Measurements from ENCODE around the gene PDK2.

DNA sequence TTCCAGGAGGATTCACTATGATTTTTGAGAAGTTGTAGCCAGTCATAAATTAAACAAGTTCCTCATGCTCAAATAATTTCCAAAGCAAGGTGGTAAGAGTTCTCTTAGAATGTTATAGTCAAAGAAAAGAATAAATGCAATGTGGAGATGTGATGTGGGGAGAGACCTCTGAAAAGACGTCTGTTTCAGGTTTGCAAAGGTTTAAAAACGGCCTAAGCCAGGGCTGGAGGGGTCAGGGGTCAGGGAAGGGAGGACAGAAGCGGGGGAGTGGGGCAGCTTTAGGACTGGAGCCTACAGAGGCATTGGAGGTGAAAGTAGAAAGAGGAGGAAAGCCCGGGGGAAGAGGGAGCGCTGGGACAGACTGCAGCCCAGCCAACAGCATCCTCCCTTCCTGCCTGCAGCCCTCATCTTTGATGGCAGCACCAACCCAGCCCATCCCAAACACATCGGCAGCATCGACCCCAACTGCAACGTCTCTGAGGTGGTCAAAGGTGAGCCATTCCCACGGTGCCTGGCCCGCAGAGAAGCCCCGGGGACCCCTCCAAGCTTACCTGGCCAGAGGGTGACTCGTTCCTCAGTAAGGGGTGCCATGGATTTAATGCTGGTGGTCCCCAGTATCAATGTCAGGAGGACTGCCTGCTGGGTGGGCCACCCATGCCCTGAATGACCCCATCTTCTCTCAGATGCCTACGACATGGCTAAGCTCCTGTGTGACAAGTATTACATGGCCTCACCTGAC is 11.4 kb downstream of the PDK2 start:
- TF ChIP-seq ARNTL (CRISPR knock-in tag; IDR thresholded peaks at IDR 0.05; ENCODE audit: borderline replicate concordance, low read depth) (no peak), RARB (CRISPR knock-in tag; IDR thresholded peaks at IDR 0.05) (no peak), CSDC2 (CRISPR knock-in tag; IDR thresholded peaks at IDR 0.05) (no peak), ZFP30 (CRISPR knock-in tag; IDR thresholded peaks at IDR 0.05) (no peak), ZFP3 (CRISPR knock-in tag; IDR thresholded peaks at IDR 0.05) (no peak)
- TF ChIP-seq, protein P1, sequence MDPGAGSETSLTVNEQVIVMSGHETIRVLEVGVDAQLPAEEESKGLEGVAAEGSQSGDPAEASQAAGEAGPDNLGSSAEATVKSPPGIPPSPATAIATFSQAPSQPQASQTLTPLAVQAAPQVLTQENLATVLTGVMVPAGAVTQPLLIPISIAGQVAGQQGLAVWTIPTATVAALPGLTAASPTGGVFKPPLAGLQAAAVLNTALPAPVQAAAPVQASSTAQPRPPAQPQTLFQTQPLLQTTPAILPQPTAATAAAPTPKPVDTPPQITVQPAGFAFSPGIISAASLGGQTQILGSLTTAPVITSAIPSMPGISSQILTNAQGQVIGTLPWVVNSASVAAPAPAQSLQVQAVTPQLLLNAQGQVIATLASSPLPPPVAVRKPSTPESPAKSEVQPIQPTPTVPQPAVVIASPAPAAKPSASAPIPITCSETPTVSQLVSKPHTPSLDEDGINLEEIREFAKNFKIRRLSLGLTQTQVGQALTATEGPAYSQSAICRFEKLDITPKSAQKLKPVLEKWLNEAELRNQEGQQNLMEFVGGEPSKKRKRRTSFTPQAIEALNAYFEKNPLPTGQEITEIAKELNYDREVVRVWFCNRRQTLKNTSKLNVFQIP (CRISPR knock-in tag; IDR thresholded peaks at IDR 0.05; ENCODE audit: borderline replicate concordance, low read depth), result no peak
- TF ChIP-seq, protein P2, sequence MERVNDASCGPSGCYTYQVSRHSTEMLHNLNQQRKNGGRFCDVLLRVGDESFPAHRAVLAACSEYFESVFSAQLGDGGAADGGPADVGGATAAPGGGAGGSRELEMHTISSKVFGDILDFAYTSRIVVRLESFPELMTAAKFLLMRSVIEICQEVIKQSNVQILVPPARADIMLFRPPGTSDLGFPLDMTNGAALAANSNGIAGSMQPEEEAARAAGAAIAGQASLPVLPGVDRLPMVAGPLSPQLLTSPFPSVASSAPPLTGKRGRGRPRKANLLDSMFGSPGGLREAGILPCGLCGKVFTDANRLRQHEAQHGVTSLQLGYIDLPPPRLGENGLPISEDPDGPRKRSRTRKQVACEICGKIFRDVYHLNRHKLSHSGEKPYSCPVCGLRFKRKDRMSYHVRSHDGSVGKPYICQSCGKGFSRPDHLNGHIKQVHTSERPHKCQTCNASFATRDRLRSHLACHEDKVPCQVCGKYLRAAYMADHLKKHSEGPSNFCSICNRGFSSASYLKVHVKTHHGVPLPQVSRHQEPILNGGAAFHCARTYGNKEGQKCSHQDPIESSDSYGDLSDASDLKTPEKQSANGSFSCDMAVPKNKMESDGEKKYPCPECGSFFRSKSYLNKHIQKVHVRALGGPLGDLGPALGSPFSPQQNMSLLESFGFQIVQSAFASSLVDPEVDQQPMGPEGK (CRISPR knock-in tag; IDR thresholded peaks at IDR 0.05; ENCODE audit: borderline replicate concordance), result no peak

All from SK-N-SH treated with all-trans-retinoic acid at 6 μM for 48 hours (cell line).